KMS-11 (cell line): ENCODE data around the gene PMM2.

Experiments used
- H2AFZ ChIP-seq: fragments of 200-600 bp; sonication (generic); 2 replicates; pipeline ENCODE4 v1.6.1; 2016; ENCODE audit warnings: antibody characterized with exemption, mixed run types, low read depth
- H3K27ac ChIP-seq: fragments of 200-600 bp; sonication (generic); 2 replicates; pipeline ENCODE4 v1.6.1; 2016; ENCODE audit warnings: mild to moderate bottlenecking, mixed run types
- H3K27me3 ChIP-seq: fragments of 200-600 bp; sonication (generic); 2 replicates; pipeline ENCODE4 v1.6.1; 2017; ENCODE audit warnings: mild to moderate bottlenecking, low read depth, mixed run types, moderate library complexity; ENCODE audit not compliant: insufficient read depth
- H3K36me3 ChIP-seq: fragments of 200-600 bp; sonication (generic); 2 replicates; pipeline ENCODE4 v1.6.1; 2017; ENCODE audit warnings: mild to moderate bottlenecking, mixed run types; ENCODE audit not compliant: insufficient read depth
- H3K4me1 ChIP-seq: fragments of 200-600 bp; sonication (generic); 2 replicates; pipeline ENCODE4 v1.6.1; 2016; ENCODE audit warnings: mild to moderate bottlenecking, low read depth, mixed run types; ENCODE audit not compliant: poor library complexity, severe bottlenecking
- H3K4me2 ChIP-seq: fragments of 200-600 bp; sonication (generic); 2 replicates; pipeline ENCODE4 v1.7.0; 2016; ENCODE audit warnings: mild to moderate bottlenecking, mixed run types
- H3K4me3 ChIP-seq: fragments of 200-600 bp; sonication (generic); IDR thresholded peaks from 2 replicates; pipeline ENCODE4 v1.6.1; 2017; ENCODE audit warnings: low read depth, low read length, mixed read lengths; ENCODE audit not compliant: insufficient read depth
- H3K79me2 ChIP-seq: fragments of 200-600 bp; sonication (generic); 2 replicates; pipeline ENCODE4 v1.6.1; 2016; ENCODE audit warnings: low read depth, mixed run types; ENCODE audit not compliant: insufficient read depth
- H3K9ac ChIP-seq: fragments of 200-600 bp; sonication (generic); 2 replicates; pipeline ENCODE4 v1.6.1; 2016; ENCODE audit warnings: mild to moderate bottlenecking, mixed run types
- H4K20me1 ChIP-seq: fragments of 200-600 bp; sonication (generic); 2 replicates; pipeline ENCODE4 v1.6.1; 2016; ENCODE audit warnings: mild to moderate bottlenecking, mixed run types; ENCODE audit not compliant: insufficient read depth
- CTCF ChIP-seq: fragments of 200-600 bp; sonication (generic); conservative IDR thresholded peaks from 2 replicates; pipeline ENCODE4 v1.6.1; 2017; ENCODE audit warnings: low read depth, mild to moderate bottlenecking, antibody characterized with exemption, low read length, moderate library complexity, mixed read lengths

Gene PMM2

DNA sequence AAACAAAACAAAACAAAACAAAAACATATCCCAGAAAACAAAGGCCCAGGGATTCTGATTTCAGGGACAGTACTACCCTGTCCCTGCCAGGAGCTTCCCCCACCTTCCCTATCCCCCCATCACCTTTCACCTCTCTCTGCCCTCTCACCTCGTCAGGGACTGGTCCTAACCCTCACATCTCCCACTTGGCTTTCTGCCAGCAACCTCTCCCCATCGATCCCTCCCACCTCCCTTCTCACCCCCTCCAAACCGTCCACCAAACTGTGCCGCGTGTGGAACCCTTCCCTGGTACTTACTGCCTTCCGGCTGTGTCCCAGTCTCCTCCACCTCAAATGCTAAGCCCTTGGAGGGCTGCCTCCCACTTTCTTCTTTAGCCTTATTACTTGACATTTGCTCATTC, 36.6 kb upstream of the PMM2 start:
- H3K4me1 ChIP-seq: no peaks in the 10 kb centered on the region
- H3K4me3 ChIP-seq: no peak overlapping the region
- no peak overlapping the region for H3K9ac ChIP-seq
- no peak overlapping the region for H3K27ac ChIP-seq
- no peaks in the 10 kb centered on the region for H4K20me1 ChIP-seq
- no peaks in the 10 kb centered on the region for H3K36me3 ChIP-seq
- no peaks in the 10 kb centered on the region for H3K27me3 ChIP-seq
- no peaks in the 10 kb centered on the region for H3K79me2 ChIP-seq
- no peak for TF ChIP-seq CTCF
- H2AFZ ChIP-seq: no peak overlapping the region
- no peak overlapping the region for H3K4me2 ChIP-seq

- Histone ChIP-seq H3K27me3 (no peaks in the 10 kb centered on the region), H3K79me2 (no peaks in the 10 kb centered on the region), H3K4me3 (no peak overlapping the region), H3K4me1 (no peaks in the 10 kb centered on the region), H3K9ac (no peak overlapping the region), H3K27ac (no peak overlapping the region), H2AFZ (no peak overlapping the region), H3K36me3 (no peaks in the 10 kb centered on the region), H3K4me2 (no peak overlapping the region), H4K20me1 (no peaks in the 10 kb centered on the region)
- no peak for TF ChIP-seq CTCF
These were observed 35.4 kb upstream of the PMM2 start for GRCh38 chr16:8762254-8762653.

DNA sequence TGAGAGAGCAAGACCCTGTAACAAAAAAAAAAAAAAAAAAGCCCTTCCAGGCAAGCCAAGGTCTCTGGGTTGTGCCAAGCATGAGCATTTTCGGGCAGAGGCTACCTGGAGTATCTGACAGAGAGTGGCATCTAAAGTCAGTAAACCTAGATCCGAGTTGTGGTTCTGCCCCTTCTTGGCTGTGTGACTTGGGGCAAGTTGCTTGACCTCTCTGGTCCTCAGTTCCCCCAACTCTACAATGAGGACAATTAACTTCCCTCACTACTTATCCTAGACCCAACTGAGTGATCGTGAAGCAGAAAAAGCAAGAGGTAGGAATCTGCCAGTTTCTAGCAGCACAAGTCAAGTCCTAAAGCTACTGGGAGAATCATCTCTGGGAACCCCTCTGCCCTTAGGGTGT, 34.6 kb upstream of the PMM2 start:
- Histone ChIP-seq H3K4me1 (no peaks in the 10 kb centered on the region), H3K27ac (no peak overlapping the region), H4K20me1 (no peaks in the 10 kb centered on the region), H3K4me3 (no peak overlapping the region), H2AFZ (no peak overlapping the region), H3K79me2 (no peaks in the 10 kb centered on the region), H3K4me2 (no peak overlapping the region), H3K36me3 (no peaks in the 10 kb centered on the region), H3K9ac (no peak overlapping the region), H3K27me3 (no peaks in the 10 kb centered on the region)
- TF ChIP-seq CTCF: no peak

GRCh38 chr16:8763899-8764298, 33.7 kb upstream of the PMM2 start:
- no peak overlapping the region for H3K9ac ChIP-seq
- no peaks in the 10 kb centered on the region for H3K27me3 ChIP-seq
- H4K20me1 ChIP-seq: no peaks in the 10 kb centered on the region

More at GRCh38 chr16:8763899-8764298, 33.7 kb upstream of the PMM2 start:
- no peak overlapping the region for H2AFZ ChIP-seq
- H3K4me1 ChIP-seq: no peaks in the 10 kb centered on the region
- no peak overlapping the region for H3K4me3 ChIP-seq
- TF ChIP-seq CTCF: no peak
- no peaks in the 10 kb centered on the region for H3K36me3 ChIP-seq
- no peak overlapping the region for H3K27ac ChIP-seq
- H3K4me2 ChIP-seq: no peak overlapping the region
- no peaks in the 10 kb centered on the region for H3K79me2 ChIP-seq
